SW 1271 (cell line): ENCODE data around the gene KDM7A.
A peak's percentile ranks its signal among the peaks of the same experiment; 100 is the strongest.
"Not testable (repeated sequence)": the region's sequence is repeated elsewhere in the genome, so short reads cannot be mapped to it uniquely, and the experiment has no call there.

Source experiments
- DNase-seq, 2 experiments: peaks; one replicate each; lab custom pipeline; 2025; lab: John Stamatoyannopoulos, UW

KDM7A gene

DNA sequence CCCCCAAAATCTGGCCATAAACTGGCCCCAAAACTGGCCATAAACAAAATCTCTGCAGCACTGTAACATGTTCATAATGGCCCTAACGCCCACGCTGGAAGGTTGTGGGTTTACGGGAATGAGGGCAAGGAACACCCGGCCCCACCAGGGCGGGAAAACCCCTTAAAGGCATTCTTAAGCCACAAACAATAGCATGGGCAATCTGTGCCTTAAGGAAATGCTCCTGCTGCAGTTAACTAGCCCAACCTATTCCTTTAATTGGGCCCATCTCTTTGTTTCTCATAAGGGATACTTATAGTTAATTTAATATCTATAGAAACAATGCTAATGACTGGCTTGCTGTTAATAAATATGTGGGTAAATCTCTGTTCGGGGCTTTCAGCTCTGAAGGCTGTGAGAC is 26.2 kb upstream of the KDM7A start:
- DNase-seq: not testable (repeated sequence)

DNA sequence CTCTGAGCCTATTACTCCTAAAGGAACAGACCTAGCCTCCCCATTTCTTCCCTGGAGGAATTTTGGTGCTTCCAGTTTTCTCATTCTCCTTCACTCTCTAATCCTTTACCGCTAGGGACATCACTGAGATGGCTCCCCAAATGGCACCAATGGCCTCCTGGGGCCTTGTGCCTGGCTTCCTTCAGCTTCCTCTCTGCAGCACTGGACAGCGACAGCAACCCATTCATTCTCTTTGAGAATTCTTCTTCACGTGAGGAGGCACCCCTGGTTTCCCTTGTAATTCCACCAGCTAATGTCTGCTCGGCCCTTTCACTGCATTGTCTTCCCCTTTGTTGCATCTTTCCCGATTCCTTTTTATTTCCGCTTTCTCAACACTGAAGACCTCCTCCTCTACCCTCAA is 24.6 kb upstream of the KDM7A start:
- DNase-seq: no peak

DNA sequence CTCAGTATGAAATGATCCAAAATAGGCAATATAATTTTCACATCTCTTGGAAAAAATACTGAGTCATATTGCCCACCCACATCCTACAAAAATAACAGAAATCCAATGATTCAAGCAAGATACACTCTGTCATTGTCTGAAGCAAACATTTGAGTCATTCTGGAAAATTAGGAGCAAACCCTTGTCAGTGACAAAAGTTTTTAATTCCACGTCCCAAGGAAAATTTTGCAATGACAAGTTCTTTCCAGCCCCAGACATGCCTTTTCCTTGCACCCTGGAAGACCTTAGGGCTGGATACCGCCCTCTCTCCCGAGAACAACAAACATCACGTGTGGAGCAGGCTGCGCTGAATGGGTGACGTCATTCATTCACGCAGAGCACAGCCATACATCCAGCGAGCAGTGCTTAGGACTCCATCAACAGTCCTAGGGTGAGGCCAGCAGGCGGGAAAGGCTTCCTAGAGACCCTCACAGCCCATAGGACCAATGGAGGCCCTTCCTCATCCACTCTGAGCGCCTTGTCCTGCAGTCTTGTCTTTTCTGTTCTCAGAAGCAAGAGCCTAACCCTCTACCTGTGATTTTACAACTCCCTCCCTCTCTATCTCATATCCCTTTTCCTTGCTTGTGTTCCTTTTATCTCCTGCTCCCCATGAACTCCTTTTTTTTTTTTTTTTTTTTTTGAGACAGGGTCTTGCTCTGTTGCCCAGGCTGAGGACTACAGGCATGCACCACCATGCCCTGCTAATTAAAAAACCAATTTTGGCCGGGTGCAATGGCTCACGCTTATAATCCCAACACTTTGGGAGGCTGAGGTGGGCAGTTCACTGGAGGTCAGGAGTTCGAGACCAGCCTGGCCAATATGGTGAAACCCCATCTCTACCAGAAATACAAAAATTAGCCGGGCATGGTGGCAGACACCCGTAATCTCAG is 23.5 kb upstream of the KDM7A start:
- DNase-seq: no peak

DNA sequence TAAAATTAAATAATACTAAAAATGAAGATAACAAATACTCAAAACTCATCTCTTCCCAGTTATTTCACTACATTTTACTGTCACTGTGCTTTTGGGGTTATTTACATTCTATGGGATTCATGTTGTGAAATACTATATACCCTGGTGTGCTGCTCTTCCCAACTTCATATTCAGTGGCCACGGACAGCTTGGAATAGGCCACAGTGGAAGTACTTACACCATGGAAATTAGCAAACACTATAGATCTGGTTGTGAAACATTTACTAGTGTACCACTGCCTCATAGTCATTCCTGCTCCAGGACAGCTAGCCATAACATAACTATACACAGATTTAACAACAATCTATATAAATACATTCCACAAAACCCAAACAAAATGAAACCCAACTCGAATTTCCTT is 21.2 kb upstream of the KDM7A start:
- no peak for DNase-seq

DNA sequence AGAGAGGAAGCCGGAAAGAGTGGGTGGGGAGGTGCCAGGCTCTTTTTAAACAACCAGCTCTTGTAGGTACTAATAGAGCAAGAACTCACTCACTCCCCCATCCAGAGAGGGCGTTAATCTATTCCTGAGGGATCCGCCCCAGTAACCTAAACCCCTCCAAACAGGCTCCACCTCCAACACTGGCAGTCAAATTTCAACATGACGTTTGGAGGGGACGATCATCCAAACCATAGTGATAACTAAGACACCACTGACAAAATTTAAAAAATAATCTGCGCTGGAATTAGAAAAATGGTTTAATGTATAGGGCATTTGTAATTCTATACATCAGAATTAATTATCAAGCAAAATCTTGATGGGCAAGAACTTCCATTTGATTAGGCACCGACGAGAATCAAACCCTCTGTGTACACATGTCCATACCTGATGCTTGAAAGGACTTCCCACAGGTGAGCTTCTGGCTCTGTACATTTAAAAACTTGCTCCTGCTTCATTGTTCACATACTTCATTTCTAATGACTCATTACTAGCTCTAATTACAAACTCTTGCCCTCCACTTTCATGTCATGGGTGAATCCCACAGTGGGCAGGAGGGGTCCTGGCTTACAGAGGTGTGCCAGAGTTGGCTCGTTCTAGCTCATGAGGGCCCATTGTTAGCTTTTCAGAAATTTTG is 20.6 kb upstream of the KDM7A start:
- DNase-seq: no peak

DNA sequence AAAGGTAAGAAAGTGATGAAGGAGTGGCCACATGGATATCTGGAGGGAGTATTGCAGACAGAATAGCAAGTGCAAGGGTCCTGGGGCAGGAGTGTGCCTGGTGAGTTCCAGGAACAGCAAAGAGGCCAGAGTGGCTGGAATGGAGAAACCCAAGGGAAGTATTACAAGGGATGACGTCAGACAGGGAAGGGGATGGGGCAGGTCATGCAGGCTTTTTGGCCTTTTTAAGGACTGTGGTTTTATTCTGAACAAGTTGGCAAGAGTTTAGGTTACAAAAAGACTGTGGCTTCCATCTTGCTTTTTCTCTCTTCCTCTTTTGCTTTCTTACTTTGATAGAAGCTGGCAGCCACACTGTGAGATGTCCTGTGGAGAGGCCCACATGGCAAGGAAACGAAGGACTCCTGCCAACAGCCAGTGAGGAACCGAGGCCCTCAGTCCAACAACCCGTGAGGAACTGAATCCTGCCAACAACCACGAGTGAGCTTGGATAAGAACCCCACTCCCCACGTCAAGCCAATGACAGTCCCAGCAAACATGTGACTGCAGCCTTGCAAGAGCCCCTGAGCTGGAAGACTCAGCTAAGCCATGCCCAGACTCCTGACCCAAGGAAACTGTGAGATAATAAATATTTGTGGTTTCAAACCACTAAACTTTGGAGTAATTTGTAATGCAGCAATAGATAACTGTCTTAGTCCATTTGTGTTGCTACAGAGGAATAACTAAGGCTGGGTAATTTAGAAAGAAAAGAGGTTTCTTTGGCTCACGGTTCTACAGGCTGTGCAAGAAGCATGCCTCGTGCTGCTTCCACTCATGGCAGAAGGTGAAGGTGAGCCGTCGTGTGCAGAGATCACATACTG is 19.8 kb upstream of the KDM7A start:
- DNase-seq: no peak

DNA sequence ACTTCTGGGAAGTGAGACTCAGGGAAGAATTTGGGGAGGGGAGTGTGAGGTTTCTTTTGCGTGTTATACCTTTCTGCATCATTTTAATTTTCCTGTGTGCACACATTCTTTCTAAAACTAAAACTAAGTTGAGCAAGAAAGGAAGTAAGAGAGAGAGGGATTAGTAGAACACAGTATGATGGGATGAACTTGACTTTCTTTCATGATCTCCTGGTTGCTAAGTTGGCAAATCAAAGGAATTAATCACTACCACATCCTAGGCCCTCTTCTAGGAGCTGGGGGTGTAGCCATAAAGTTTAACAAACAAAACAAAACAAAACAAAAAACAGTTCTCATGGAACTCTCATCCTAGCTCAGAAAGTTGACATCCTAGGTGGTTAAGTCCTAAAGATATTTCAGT is 19.1 kb upstream of the KDM7A start:
- DNase-seq: no peak

DNA sequence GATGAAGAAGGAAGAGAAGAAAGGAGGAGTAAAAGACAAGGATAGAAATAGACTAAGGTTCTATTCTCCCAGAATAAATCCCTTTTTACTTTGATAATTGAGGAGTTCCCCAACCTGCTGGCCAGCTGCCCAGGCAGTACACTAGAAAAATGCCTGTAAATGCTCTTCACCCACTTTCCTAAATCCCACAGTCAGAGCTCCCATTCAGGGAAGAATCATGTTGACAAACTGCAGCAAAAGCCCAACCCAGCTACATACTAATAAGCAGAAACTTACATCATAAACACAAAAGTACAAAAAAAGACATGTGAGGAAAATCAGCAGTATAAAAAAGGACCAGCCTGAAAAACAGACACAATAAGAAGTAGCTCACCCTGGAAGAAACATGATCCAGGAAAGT is 15.8 kb upstream of the KDM7A start:
- DNase-seq: no peak

DNA sequence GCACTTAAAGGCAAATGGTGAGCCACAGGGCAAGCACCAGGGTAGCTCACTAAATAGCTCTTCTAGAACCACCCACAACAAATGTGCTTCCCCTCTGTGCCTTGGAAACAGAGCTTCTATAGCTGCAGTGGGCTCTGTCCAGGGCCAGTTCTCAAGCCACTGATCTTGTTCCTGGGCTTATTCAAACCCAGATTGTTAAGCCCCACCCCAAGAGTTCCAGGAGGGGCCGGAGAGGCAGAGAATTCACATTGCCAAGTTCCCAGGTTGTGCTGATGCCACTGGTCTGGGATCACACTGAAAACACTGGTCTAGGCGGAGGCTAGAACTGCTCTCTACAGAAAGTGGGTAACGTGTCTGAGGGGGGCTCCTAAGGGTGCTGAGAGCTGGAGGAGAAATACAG is 15.4 kb upstream of the KDM7A start:
- DNase-seq: no peak

DNA sequence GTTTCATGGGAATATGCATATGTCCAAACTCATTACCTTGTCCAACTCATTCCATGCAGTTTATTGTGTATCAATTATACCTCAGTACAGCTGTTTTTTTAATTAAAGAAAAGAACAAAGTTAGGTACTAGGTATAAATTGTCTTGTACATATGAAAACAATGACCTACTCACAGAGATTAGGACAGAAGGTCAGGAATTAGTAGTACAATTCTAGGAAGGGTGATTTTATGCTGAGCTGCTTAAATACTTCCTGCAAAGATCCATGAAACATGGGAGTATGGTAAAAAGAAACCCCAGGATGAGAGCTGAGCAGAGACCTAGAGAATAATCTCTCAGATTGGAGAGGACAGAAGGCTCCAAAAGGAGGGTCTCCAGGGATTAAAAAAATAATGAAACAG is 13.8 kb upstream of the KDM7A start:
- DNase-seq: no peak

DNA sequence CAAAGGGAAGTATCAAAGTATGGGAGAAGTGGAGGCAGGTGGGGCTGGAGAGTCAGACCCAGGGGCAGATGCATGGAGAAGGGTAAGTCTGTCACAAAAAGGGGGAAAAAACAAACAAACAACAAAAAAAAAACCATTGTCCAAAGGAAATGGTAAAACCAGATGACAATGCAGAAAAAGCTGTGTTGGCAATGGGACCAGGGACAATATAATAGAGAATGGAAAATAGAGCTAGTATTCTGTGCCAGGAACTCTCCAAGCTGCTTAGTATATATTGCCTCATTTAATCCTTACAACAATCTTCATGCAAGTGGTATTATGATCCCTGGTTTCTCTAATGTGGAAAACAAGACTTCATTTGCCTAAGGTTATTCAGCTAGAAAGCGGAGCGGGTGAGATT is 13.1 kb upstream of the KDM7A start:
- DNase-seq: no peak

DNA sequence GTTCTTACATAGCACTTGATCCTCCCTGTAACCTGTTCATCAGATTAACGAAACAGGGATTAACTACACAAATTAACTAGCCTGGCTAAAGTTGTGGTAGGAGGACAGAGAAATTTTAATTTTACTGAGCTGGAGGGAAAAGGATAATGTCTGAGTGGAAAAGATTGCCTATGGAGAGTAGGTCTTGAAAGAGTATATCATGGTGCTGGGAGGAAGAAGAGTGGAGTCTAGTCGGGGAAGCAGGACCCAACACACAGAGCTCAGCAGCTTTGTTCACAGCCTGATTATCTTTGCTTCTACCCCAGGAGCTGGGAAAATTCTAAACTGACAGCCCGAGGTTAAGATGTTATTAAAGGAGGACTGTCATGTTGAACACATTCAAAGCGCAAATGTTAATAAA is 6.1 kb upstream of the KDM7A start:
- DNase-seq: no peak

DNA sequence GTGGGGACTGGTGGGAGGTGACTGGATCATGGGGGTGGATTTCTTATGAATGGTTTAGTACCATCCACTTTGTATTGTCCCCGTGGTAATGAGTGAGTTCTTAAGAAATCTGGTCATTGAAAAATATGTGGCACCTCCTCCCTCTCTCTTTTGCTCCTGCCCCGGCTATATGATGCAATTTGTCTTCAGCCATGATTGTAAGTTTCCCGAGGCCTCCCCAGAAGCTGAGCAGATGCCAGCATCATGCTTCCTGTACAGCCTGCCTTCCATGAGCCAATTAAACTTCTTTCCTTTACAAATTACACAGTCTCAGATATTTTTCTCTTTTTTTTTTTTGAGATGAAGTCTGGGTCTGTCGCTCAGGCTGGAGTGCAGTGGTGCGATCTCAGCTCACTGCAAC is 2.6 kb upstream of the KDM7A start:
- no peak for DNase-seq

DNA sequence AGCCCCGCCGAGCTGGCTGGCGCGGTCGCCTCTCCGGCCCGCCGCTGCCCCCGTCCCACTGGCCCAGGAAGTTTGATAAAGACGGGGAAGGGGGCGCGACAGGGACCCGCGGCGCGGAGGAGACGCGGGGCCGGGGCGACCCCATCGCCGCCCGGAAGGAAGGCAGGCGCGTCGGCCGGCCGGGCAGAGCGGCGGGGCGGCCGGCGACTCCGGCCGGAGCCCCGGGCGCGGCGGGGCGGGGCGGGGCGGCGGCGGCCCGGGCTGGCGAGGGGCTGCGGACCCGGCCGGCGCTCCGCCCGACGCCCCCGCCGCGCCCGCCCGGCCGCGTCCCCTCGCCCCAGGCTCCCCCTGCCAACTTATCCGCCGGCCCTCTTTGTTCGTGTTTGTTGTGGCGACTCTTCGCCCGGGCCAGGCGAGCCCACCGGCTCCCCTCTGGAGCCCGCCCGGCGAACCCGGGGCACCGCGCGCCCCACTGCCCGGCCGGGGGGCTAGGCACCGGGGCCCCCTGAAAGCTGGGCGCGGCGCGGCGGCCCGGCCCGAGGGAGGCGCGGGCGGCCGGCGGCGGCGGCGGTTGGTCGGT is 571 bp downstream of the KDM7A start:
- no peak for DNase-seq

DNA sequence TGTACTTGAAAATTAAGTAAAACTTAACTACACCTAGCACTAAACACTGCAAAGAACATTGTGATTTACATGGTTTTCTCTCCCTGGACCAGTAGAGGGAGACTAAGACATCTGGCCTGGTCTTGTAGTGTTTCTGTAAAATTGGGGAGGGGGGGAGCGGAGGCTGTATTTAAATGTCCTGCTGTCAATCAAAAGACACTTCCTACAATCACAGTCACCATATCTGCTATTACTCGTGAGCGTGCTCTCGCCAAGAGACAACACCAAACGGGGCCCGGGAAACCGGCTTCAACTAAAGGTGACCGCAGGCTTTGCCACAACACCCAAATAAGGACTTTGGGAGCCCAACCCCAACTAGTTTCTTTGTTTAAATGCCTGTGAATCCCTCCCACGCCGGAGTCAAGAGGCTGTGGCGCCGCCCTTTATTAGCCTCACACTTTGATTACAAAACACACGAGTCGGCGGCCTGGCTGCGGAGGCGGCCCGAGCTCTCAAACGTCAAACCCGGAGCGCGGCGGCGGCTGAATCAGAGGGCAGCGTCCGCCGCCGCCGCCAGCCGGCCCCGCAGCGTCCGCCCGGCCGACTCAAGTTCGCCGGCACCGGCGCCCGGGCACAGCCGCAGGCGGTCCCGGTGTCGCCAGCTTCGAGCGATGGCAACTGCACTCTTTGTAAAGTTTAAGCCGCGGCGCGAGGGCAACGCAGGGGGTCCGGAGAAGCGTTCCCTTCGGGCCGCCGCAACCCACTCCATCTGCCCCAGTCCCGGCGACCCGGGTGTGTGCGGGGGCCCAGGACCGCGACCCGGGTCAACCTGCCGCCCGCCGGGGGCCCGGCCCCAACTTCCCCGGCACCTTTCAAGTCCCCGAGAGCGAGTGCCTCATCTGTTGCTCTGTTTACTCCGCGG is 1.3 kb downstream of the KDM7A start:
- peak; percentile 78 to 89 for DNase-seq

DNA sequence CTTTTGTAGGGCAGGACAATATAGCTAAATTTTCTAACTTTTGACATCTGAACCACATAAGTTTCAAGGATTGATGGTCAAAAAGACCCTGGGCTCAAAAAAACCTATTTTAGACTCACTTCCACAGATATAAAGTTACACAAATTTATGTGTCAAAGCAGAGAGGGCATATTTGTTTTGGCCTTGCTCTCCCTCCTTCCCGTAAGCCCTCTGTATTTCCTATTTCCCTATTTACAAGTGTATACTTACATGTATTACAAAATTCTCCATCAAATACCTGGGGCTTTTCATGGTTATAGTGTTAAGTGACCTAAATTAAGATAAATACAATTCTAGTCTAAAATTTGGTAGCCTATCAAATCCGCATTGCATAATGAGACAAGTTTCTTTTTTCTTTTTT is 2.6 kb downstream of the KDM7A start:
- DNase-seq: no peak

DNA sequence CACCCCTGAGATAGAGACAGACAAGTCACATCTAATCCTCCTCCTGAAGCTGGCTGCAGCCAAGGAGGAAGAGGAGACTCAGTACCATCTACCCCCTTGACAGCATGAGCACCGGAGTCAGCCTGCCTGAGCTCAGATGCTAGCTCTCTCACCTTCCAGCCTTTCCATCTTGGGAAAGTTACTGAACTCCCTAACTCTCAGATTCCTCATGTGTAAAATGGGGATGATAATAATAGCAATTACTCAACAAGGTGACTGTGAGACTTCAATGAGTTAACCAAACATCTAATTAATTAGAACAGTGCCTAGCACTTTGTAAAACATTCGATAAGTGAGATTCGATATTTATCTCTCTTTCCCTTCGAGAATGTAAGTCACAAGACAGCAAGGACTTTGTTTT is 6.4 kb downstream of the KDM7A start:
- no peak for DNase-seq

DNA sequence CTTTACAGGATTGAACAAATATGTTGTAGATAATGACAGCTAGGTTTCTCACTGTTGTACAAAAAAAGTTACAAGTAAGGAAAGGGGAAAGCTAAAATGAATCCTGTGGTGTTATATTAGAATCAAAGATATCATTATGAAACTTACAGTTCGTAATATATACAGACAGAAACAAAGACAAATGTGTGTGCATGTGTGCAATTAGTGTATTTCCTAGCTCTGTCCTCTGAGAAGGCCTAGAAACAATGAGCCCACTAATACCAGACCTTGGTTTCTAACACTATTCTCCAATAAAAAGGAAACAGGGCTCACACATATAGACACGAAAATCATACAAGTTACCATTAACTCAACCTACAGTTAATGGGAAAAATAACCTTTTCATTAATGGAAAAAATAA is 8.0 kb downstream of the KDM7A start:
- DNase-seq: no peak

DNA sequence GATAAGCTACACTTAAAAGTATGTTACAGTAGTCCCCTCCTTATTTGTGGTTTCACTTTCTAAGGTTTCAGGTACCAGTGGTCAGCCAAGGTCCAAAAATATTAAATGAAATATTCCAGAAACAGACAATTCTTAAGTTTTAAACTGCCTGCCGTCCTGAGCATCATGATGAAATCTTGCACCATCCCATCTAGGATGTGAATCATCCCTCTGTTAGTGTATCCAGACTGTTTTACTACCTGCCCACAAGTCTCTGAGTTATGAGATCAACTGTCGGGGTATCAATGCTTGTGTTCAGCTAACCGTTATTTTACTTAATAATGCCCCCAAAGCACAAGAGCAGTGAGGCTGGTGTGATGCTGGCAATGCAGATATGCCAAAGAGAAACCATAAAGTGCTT is 11.4 kb downstream of the KDM7A start:
- peak in 1 of 2 experiments; percentile 5 for DNase-seq

DNA sequence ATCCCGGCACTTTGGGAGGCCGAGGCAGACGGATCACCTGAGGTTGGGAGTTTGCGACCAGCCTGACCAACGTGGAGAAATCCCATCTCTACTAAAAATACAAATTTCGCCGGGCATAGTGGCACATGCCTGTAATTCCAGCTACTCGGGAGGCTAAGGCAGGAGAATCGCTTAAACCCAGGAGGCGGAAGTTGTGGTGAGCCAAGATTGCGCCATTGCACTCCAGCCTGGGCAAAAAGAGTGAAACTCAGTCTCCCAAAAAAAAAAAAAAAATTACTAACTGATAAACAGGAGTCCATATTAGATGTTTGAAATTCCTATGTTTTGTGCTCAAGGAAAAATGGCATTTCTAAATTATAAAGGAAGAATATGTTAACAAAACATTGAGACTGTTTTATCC is 14.7 kb downstream of the KDM7A start:
- DNase-seq: not testable (repeated sequence)

DNA sequence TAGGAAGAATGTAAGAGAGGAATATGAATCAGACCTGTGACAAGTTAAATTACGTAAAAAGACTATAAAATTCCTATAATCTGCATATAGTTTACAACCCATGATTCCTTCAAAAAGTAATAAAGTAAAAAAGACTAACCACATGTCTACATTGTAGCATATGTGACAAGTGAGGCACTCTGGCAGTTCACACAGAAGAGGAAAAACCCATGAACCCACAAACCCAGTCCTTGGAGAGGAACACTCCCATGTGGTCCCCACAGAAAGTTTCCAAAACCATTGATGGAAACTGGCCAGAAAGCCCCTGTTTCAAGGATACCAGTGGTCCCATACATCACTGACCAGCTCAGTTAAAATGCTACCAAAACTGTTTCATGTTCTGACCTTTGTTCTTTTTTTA is 15.7 kb downstream of the KDM7A start:
- no peak for DNase-seq
